Stimulated activated CD4-positive, alpha-beta T cell treated with anti-CD3 and anti-CD28 coated beads, Interleukin-12 subunit alpha, Interleukin-12 subunit beta, amount 100 ng/mL, for 24 hours (primary cell): Measurements from ENCODE around the gene SLC25A44.
A peak's percentile ranks its signal among the peaks of the same experiment; 100 is the strongest.
"Not testable (repeated sequence)": the region's sequence is repeated elsewhere in the genome, so short reads cannot be mapped to it uniquely, and the experiment has no call there.

Source experiments
- DNase-seq, 2 experiments: peaks; one replicate each; pipeline ENCODE4 v3.0.0-alpha.2; 2020; ENCODE audit warnings: low read depth in 2 of 2

Gene SLC25A44

DNA sequence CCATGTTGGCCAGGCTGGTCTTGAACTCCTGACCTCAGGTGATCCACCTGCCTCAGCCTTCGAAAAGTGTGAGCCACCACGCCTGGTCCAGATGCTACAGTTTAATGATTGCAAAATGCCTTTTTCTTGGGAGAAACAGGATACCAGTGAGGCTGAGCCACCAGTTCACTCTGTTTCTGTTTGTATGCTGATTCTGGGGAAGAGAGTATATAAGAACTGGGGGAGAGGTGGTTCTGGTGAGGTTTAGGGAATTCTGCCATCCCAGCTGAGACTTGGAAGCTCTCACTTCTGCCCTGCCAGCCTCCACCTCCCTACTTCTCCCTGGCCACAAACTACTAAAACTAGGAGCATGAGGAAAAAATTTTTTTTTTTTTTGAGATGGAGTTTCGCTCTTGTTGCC lies 10.8 kb downstream of the SLC25A44 start:
- DNase-seq, result no peak

GRCh38 chr1:156211243-156211642 lies 17.3 kb downstream of the SLC25A44 start:
- no peak for DNase-seq

DNA sequence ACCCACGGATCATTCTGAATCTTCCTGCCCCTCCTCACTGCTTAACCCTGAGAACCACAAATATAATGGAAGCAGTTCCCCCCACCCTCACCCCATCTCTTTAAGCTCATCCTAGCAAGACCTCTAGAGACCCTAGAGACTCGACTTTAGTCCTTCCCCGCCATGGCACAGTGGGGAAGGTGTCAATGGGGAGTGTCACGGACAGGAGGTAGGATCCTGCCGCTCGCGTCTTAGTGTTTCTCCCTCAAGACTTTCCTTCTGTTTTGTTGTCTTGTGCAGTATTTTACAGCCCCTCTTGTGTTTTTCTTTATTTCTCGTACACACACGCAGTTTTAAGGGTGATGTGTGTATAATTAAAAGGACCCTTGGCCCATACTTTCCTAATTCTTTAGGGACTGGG lies 18.2 kb downstream of the SLC25A44 start:
- DNase-seq, result no peak

GRCh38 chr1:156212833-156213643 lies 19.1 kb downstream of the SLC25A44 start, which contains the start of gene PMF1:
Gene PMF1 (plus strand): TSS chr1:156213007. CDS start chr1:156213016, 9 bp downstream.
- peak; percentile 90 to 96 for DNase-seq

GRCh38 chr1:156213644-156213966 lies 19.7 kb downstream of the SLC25A44 start:
- no peak for DNase-seq

DNA sequence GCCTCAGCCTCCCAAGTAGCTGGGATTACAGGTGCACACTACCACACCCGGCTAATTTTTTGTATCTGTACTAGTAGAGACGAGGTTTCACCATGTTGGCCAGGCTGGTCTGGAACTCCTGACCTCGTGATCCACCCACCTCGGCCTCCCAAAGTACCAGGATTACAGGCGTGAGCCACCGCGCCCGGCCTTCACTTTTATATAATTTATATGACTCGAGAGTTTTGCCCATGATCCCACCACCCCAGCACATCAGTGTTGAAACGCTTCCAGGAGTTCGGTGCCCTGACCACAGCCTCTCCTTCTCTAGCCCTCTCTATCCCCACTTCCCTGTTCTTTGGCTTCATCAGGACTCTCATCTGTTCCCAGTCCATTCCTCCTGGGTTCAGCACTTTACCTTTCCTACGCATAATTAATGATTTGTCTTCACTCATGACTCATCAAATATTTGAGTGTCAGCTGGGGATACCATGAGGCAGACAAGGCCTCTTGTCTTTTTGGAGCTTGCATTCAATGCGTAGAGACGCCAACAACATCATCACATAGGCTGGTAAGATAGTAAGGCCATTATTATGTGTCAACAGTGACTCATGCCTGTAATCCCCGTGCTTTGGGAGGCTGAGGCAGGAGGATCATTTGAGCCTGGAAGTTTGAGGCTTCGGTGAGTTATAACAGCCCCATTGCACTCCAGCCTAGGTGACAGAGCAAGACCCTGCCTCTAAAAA lies 20.3 kb downstream of the SLC25A44 start:
- DNase-seq, result no peak

DNA sequence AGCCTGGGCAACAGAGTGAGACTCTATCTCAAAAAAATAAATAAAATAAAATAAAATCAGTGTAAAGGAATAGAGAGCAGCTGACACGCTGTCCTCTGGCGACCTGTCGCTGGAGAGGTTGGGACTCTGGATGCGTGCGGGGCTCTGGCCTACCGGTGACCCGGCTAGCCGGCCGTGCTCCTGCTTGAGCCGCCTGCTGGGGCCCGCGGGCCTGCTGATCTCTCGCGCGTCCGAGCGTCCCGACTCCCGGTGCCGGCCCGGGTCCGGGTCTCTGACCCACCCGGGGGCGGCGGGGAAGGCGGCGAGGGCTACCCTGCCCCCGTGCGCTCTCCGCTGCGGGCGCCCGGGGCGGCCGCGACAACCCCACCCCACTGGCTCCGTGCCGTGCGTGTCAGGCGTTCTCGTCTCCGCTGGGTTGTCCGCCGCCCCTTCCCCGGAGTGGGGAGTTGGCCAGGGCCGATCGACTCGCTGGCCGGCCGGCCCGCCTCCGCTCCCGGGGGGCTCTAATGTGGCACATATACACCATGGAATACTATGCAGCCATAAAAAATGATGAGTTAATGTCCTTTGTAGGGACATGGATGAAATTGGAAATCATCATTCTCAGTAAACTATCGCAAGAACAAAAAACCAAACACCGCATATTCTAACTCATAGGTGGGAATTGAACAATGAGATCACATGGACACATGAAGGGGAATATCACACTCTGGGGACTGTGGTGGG lies 22.6 kb downstream of the SLC25A44 start:
- not testable (repeated sequence) for DNase-seq

- DNase-seq, result no peak
These were observed 24.0 kb downstream of the SLC25A44 start for GRCh38 chr1:156217871-156218270.

GRCh38 chr1:156220226-156220625 lies 26.3 kb downstream of the SLC25A44 start:
- no peak for DNase-seq

DNA sequence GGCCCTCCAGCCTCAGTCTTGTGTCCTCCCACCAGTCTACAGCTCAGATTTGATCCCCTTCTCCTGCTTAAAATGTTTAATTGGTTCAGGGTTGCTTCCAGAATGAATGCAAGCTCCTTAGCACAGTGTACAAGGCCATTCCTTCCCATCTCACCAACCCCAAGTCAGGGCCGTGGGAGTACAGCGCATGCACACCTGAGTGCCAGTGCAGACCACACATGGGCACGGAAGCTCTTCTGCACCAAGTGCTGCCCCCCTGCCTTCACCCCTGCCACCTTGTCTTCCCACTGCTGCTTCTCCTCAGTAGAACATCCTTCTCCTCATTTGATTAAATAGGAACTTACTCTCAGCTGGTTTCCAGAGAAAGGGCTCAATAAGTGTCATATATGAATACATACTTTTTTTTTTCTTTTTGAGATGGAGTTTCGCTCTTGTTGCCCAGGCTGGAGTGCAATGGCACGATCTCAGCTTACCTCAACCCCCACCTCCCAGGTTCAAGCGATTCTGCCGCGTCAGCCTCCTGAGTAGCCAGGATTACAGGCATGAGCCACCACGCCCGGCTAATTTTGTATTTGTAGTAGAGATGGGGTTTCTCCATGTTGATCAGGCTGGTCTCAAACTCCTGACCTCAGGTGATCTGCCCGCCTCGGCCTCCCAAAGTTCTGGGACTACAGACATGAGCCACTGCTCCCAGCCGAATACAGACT lies 28.2 kb downstream of the SLC25A44 start:
- DNase-seq, result no peak

GRCh38 chr1:156225677-156226014 lies 31.7 kb downstream of the SLC25A44 start:
- DNase-seq, result no peak

DNA sequence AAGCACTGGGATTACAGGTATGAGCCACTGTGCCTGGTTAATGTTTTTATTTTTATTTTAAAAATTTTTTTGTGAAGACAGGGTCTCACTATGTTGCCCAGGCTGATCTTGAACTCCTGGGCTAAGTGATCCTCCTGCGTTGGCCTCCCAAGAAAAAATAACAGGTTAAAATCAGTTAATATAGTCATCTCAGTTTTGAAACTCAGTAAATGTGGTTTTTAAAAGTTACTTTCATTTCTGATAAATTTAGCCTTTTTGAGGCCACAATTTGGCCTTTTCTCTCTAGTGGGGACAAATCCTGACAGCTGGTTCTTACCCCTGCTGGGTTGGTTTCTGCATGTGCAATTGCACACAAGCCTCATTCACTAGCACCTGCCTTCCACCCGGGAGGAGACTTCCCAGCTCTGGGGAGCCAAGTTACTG lies 32.2 kb downstream of the SLC25A44 start:
- no peak for DNase-seq

GRCh38 chr1:156226782-156227181 lies 32.9 kb downstream of the SLC25A44 start:
- DNase-seq, result no peak

DNA sequence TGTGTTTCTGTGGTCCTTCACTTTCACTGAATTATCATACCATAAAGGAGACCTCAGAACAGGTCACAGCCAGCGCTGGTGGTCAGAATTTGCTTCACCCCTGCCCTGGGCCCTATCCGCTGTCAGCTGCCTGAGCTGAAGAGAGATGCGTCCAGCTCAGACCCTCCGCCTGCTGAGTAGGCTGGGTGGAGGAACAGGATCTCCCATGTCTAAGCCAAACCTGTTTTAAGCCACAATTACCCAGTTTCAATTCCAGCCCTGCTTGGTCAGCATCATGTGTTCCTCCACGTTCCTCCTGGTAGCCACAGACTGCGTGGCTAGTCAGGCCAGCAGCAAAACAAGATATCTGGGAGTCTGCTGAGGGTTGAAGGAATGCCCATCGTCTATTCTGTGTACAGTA lies 34.6 kb downstream of the SLC25A44 start:
- DNase-seq, result no peak

DNA sequence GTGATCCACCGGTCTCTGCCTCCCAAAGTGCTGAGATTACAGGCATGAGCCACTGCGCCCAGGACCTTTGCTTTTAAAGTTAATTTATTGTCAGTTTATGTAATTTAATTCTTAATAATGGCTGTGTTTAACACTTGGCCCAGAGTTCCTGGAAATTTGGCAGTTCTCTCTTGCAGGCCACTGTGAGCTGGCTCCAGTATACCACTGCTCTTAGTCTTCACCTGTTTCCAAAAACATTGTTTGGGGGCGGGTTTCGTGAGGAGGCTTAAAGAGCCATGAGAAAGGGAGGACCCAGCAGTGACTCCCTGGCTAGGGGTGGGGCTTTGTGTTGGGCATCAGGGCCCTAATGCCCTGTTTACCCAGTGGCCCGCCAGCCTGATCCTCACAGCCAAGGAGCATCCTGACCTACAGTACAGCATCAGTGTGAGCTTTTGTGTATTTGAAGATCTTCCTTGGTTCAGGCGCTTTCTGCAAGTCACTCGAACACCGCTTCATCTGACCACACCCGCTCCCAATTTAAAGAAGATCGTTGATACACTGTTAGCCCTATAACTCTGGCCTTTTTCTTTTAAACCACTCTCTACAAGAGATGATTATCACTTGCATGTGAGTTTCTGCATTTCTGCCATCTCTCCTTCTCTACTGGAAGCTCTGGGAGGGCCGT lies 36.0 kb downstream of the SLC25A44 start:
- DNase-seq, result no peak

- no peak for DNase-seq
These were observed 36.6 kb downstream of the SLC25A44 start for GRCh38 chr1:156230473-156230837.

- no peak for DNase-seq
These were observed 38.4 kb downstream of the SLC25A44 start for GRCh38 chr1:156232201-156232894.

- DNase-seq, result no peak
These were observed 39.7 kb downstream of the SLC25A44 start for GRCh38 chr1:156233426-156234127.

- no peak for DNase-seq
These were observed 42.3 kb downstream of the SLC25A44 start for GRCh38 chr1:156236164-156236563.

DNA sequence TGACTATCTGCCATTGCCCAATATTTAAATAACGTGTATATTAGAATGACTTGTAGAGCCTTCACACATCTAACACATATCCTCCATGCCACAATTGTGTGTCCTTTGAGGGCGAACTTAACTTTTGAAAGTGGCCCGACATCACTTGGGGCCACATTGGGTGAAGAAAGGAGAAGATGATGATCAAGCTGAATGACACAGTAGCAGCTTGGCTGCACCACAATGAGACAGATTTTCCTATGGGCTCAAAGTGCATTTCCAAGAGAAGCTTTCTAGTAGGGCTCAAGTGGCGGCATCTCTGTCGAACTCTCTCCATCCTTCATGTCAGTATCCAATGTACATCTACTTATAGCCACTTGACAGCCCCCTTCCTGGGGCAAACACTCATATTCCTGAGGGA lies 44.3 kb downstream of the SLC25A44 start:
- no peak for DNase-seq
